ENCODE results near the gene LMNA. TPM values are rescaled to one million over a fixed set of nuclear protein-coding genes. Genes with fewer than 3 reads are reported as not detected.
"Not testable (repeated sequence)": the region's sequence is repeated elsewhere in the genome, so short reads cannot be mapped to it uniquely, and the experiment has no call there.

Gene LMNA
- polyA plus RNA-seq, 6 donors from 2014 or later: 0.33 to 3.0 (median 1.4) TPM

GRCh38 chr1:156122519-156123355 is 8.2 kb downstream of the LMNA start:
- peaks cover 31 to 52% (median 47%) of the 10 kb centered on the region in 3 donors for H3K27me3 Mint-ChIP-seq
- peaks cover 11 to 23% (median 12%) of the 10 kb centered on the region in 3 donors for H3K4me1 Mint-ChIP-seq
- no peak overlapping the region for H3K4me3 Mint-ChIP-seq

DNA sequence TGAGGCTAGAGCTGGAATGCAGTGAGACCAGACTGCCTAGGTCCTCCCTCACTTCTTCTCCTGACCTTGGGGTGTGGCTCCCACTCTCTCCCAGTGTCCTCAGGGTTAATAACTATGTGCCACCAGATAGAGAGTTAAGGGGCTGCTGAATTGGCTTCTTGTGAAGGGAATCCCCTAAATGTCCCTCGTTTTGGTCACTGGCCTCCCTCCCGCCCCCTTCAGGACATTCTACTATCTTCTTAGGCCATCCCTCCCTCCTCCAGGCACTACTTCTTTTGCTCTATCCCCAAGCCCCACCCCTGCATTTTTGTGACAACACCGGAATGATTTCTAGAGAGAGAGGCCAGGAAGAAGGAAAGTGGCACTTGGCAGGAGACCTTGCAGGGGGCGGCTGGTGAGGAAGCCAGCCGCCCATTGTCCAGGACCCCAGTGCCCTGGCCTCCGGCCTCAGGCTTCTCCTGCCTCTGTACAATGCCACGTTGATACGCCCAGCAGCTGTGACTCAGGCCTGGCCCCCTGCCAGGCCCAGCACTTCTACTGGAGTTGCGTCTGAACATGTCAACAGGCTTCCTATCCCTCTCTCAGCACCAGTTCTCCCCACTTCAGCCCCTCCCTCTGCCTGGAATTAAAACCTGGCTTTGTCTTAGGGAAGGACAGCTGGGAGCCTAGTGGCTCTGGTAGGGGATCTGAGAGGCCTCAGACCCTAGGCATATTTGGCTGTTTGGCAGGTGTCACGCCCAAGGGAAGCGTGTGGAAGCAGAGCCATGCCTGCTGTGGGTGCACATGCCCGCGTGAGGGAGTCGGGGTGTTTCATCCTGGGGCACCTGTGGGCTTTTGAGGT is 9.1 kb downstream of the LMNA start:
- DNase-seq: no peak
- peak overlapping the region in 4 of 6 donors; percentile 11 to 70 (median 26) for H3K27ac Mint-ChIP-seq
- H3K9me3 Mint-ChIP-seq: no peaks in the 10 kb centered on the region
- H3K4me1 Mint-ChIP-seq: peaks cover 11 to 23% (median 14%) of the 10 kb centered on the region in 3 donors
- no peak overlapping the region for H3K4me3 Mint-ChIP-seq
- no peaks in the 10 kb centered on the region for H3K36me3 Mint-ChIP-seq
- peak; percentile 14 to 15 for ATAC-seq (ENCODE audit: low read depth in 2 of 2)
- H3K27me3 Mint-ChIP-seq: peaks cover 27 to 46% (median 41%) of the 10 kb centered on the region in 3 donors

More at GRCh38 chr1:156122519-156123355, 8.2 kb downstream of the LMNA start:
- ATAC-seq (ENCODE audit: low read depth in 2 of 2) (no peak), DNase-seq (no peak)
- peak overlapping the region in 4 of 6 donors; percentile 70 to 91 (median 84) for H3K27ac Mint-ChIP-seq
- H3K9me3 Mint-ChIP-seq: no peaks in the 10 kb centered on the region
- H3K36me3 Mint-ChIP-seq: no peaks in the 10 kb centered on the region

GRCh38 chr1:156124557-156125483 is 10.3 kb downstream of the LMNA start:
- H3K27me3 Mint-ChIP-seq: peaks cover 24 to 55% (median 37%) of the 10 kb centered on the region in 3 donors
- ATAC-seq (ENCODE audit: low read depth in 2 of 2) (peak in 1 of 2 donors; percentile 9), DNase-seq (no peak)
- H3K27ac Mint-ChIP-seq: peak overlapping the region in 4 of 6 donors; percentile 67 to 93 (median 75)
- H3K4me3 Mint-ChIP-seq: no peak overlapping the region
- no peaks in the 10 kb centered on the region for H3K36me3 Mint-ChIP-seq
- H3K4me1 Mint-ChIP-seq: peaks cover 11 to 20% (median 14%) of the 10 kb centered on the region in 3 donors
- H3K9me3 Mint-ChIP-seq: no peaks in the 10 kb centered on the region

GRCh38 chr1:156125544-156125943 is 11.0 kb downstream of the LMNA start:
- not testable (repeated sequence) for ATAC-seq (ENCODE audit: low read depth in 2 of 2); H3K9me3 Mint-ChIP-seq; H3K36me3 Mint-ChIP-seq; H3K4me3 Mint-ChIP-seq; DNase-seq
- H3K4me1 Mint-ChIP-seq: peaks cover 14 to 22% (median 15%) of the 10 kb centered on the region in 3 donors
- H3K27me3 Mint-ChIP-seq: peaks cover 27 to 53% (median 30%) of the 10 kb centered on the region in 3 donors
- H3K27ac Mint-ChIP-seq: peak overlapping the region in 3 of 6 donors; percentile 18 to 93 (median 70)

- ATAC-seq (ENCODE audit: low read depth in 2 of 2) (no peak), DNase-seq (no peak)
- Mint-ChIP-seq H3K4me3 (no peak overlapping the region), H3K27ac (peak overlapping the region in 3 of 6 donors; percentile 11 to 84 (median 77)), H3K36me3 (no peaks in the 10 kb centered on the region), H3K4me1 (peaks cover 14 to 22% (median 15%) of the 10 kb centered on the region in 3 donors), H3K27me3 (peaks cover 25 to 50% (median 28%) of the 10 kb centered on the region in 3 donors), H3K9me3 (no peaks in the 10 kb centered on the region)
Observed at GRCh38 chr1:156126043-156126629, 11.6 kb downstream of the LMNA start.

- Mint-ChIP-seq H3K27me3 (peaks cover 22 to 50% (median 25%) of the 10 kb centered on the region in 3 donors), H3K9me3 (no peaks in the 10 kb centered on the region), H3K27ac (peak overlapping the region in 5 of 6 donors; percentile 11 to 94 (median 77)), H3K4me1 (peaks cover 14 to 22% (median 15%) of the 10 kb centered on the region in 3 donors), H3K36me3 (no peaks in the 10 kb centered on the region), H3K4me3 (no peak overlapping the region)
- peak; percentile 39 for DNase-seq
- ATAC-seq (ENCODE audit: low read depth in 2 of 2): peak; percentile 40 to 44
Observed at GRCh38 chr1:156126630-156127534, 12.4 kb downstream of the LMNA start.

DNA sequence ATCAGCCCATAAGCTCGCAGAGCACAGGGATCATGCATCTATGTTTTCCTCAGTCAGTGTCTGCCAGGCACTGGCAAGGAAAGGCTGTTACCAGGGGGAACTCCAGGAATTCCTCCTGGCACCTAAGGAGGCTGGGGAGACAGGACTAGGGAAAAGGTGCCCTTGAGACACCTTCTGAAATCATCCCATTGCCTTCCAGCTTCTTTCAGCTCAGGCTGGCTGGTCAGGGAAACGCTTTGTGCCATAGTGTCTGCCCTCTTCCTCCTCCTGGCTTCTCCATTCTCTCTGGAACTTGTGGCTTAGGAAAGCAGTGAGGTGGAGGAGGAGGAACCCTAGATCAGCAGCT is 13.8 kb downstream of the LMNA start:
- H3K27me3 Mint-ChIP-seq: peaks cover 9 to 38% (median 17%) of the 10 kb centered on the region in 3 donors
- ATAC-seq (ENCODE audit: low read depth in 2 of 2): no peak
- no peak overlapping the region for H3K4me3 Mint-ChIP-seq
- H3K9me3 Mint-ChIP-seq: no peaks in the 10 kb centered on the region
- H3K27ac Mint-ChIP-seq: peak overlapping the region in 2 of 6 donors; percentile 26 to 77
- no peaks in the 10 kb centered on the region for H3K36me3 Mint-ChIP-seq
- no peak for DNase-seq
- H3K4me1 Mint-ChIP-seq: peaks cover 11 to 22% (median 14%) of the 10 kb centered on the region in 3 donors

DNA sequence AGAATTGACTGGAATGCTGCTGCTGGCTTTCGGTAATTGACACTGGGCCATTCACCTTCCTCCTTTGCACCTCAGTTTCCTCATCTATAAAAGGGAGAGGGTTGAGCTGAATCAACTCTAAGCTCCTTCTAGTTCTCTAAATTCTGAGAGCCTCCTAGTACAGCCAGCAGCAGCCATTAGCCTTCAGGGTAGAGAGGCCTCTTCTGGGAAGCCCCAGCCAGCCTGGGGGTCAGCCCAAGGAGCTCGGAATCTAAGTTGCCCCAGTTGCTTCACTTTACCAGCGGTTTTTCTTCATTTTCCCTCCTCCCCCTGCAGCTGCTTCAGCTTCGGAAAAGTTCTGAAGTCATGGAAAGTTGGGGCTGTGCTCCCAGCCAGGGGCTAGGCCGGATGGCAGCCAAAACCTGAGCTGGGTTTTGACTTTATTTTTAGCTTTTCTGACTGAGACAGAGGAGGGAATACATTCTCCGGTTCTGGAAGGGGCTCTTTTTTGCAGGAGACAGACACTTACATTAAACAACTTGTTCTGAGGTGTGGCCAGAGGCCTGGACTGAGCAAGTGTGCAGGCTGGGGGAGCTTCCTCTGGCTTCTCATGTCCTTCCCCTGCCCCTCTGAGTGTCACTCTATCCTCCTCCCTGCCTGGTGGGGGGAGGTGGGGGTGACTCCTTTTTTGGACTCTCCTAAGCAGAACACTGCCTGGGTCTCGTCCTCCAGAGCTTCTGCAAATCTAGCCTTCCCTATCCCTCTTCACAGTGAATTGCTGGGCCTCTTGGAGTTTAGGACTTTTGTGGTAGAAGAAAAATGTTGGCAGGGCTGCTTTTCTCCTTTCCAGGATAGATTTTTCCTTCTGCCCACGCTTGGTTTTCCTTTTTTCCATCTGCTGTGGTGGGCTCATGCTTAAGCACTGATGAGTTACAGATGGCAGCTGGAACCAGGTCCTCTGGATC is 14.4 kb downstream of the LMNA start:
- no peak for DNase-seq
- Mint-ChIP-seq H3K36me3 (no peaks in the 10 kb centered on the region), H3K4me3 (peak overlapping the region in 1 of 8 donors; percentile 60), H3K9me3 (no peaks in the 10 kb centered on the region), H3K4me1 (peaks cover 4 to 17% (median 14%) of the 10 kb centered on the region in 3 donors), H3K27ac (peak overlapping the region in 3 of 6 donors; percentile 56 to 93 (median 77)), H3K27me3 (peaks cover 2 to 35% (median 14%) of the 10 kb centered on the region in 3 donors)
- ATAC-seq (ENCODE audit: low read depth in 2 of 2): no peak

DNA sequence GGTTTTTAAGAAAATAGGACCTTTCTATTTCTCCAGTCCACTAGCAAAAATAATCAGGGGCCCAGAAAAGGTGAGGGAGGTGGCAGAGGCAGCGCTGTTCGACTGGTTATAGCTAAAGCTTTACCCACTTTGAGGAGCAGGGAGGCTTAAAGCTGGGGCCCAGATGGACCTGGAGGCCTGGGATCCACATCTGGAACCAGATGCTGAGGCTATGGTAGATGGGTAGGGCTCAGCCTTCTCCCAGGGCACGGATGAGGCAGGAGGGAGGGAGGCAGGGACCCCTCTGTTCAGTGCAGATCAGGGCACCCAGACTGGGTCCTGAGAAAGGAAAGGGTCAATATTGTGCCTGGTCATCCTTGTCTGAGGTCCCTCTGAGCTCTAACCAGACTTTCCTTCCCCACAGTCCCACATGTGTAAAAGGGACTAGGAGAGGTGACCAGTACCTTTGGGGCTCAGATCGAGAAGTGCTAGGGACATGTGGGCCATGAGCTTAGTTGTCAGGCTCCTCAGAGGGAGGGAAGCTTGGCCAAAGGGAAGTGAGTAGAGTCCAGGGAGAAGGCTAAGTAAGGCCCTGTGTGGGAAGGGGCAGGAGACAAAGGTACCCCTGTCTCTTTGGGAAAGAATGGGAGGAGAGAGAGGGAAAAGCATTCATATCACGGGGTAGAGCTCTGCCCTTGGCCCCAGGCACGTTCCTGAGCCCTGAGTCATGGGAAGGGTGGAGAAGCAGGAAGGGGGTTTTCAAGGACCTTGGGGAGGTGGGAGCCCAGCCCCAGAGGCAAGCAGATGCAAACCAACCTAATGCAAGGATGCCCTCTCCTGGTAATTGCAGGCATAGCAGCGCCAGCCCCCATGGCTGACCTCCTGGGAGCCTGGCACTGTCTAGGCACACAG is 15.4 kb downstream of the LMNA start:
- H3K9me3 Mint-ChIP-seq: no peaks in the 10 kb centered on the region
- peak; percentile 51 to 78 for ATAC-seq (ENCODE audit: low read depth in 2 of 2)
- peak; percentile 73 for DNase-seq
- H3K4me1 Mint-ChIP-seq: peaks cover 4 to 14% (median 14%) of the 10 kb centered on the region in 3 donors
- no peaks in the 10 kb centered on the region for H3K36me3 Mint-ChIP-seq
- peak overlapping the region; percentile 21 to 95 (median 80) for H3K27ac Mint-ChIP-seq
- H3K27me3 Mint-ChIP-seq: peaks cover 0 to 40% (median 14%) of the 10 kb centered on the region in 3 donors
- no peak overlapping the region for H3K4me3 Mint-ChIP-seq

DNA sequence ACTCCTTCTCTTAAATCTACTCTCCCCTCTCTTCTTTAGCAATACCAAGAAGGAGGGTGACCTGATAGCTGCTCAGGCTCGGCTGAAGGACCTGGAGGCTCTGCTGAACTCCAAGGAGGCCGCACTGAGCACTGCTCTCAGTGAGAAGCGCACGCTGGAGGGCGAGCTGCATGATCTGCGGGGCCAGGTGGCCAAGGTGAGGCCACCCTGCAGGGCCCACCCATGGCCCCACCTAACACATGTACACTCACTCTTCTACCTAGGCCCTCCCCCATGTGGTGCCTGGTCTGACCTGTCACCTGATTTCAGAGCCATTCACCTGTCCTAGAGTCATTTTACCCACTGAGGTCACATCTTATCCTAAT is 16.0 kb downstream of the LMNA start:
- Mint-ChIP-seq H3K4me1 (peaks cover 4 to 14% (median 14%) of the 10 kb centered on the region in 3 donors), H3K4me3 (no peak overlapping the region), H3K9me3 (no peaks in the 10 kb centered on the region), H3K36me3 (no peaks in the 10 kb centered on the region), H3K27ac (peak overlapping the region in 3 of 6 donors; percentile 77 to 95 (median 94)), H3K27me3 (peaks cover 0 to 39% (median 14%) of the 10 kb centered on the region in 3 donors)
- no peak for ATAC-seq (ENCODE audit: low read depth in 2 of 2)
- no peak for DNase-seq

All from naive B cell (primary cell).